Testis (tissue), 2 donors: ENCODE results near the gene KLHL21.
"Not testable (repeated sequence)": the region's sequence is repeated elsewhere in the genome, so short reads cannot be mapped to it uniquely, and the experiment has no call there.

Source experiments
- CTCF ChIP-seq, 3 experiments: fragments of 450-650 bp in 2 of 3; fragments of 200-600 bp in 1 of 3; sonication (generic) in 1 of 3; IDR thresholded peaks; one replicate each; pipeline ENCODE4 v1.5.1; 2016 to 2019; ENCODE audit warnings: antibody characterized with exemption in 3 of 3, mild to moderate bottlenecking in 2 of 3, moderate library complexity in 1 of 3
- POLR2A ChIP-seq: fragments of 450-650 bp; IDR thresholded peaks from one replicate; pipeline ENCODE4 v1.6.1; 2017; ENCODE audit warnings: antibody characterized with exemption, mild to moderate bottlenecking, moderate library complexity

DNA sequence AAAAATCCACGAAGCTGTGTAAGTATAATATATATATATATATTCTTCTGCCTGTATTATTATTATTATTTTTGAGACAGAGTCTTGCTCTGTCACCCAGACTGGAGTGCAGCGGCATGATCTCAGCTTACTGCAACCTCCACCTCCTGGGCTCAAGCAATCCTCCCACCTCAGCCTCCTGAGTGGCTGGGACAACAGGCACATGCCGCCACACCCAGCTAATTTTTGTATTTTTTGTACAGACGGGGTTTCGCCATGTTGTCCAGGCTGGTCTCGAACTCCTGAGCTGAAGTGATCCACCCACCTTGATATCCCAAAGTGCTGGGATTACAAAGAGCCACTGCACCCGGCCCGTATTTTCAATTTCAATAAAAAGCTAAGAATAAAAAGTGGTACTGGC is 2.7 kb downstream of the KLHL21 start:
- not testable (repeated sequence) for TF ChIP-seq CTCF (IDR thresholded peaks at IDR 0.05); POLR2A
